Activated CD8-positive, alpha-beta memory T cell treated with anti-CD3 and anti-CD28 coated beads, Interleukin-2, amount 50 U/mL, for 1 hour (primary cell): ENCODE measurements around the gene CCDC183.
"Not testable (repeated sequence)": the region's sequence is repeated elsewhere in the genome, so short reads cannot be mapped to it uniquely, and the experiment has no call there.

Experiments
- DNase-seq: peaks from one replicate; pipeline ENCODE4 v3.0.0-alpha.2; 2020; ENCODE audit errors: extremely low read depth

Gene CCDC183

GRCh38 chr9:136824496-136825225, 28.5 kb downstream of the CCDC183 start:
- no peak for DNase-seq

GRCh38 chr9:136825295-136826187, 29.4 kb downstream of the CCDC183 start:
- DNase-seq, result no peak

GRCh38 chr9:136826188-136826541, 30.0 kb downstream of the CCDC183 start:
- DNase-seq, result no peak

- no peak for DNase-seq
These were observed 30.8 kb downstream of the CCDC183 start for GRCh38 chr9:136826703-136827582.

- DNase-seq, result no peak
These were observed 31.8 kb downstream of the CCDC183 start for GRCh38 chr9:136827794-136828473.

GRCh38 chr9:136828474-136829140, 32.5 kb downstream of the CCDC183 start:
- no peak for DNase-seq

- DNase-seq, result no peak
These were observed 33.3 kb downstream of the CCDC183 start for GRCh38 chr9:136829412-136829811.

- DNase-seq, result no peak
These were observed 34.1 kb downstream of the CCDC183 start for GRCh38 chr9:136829981-136830885.

GRCh38 chr9:136831002-136831719, 35.0 kb downstream of the CCDC183 start:
- no peak for DNase-seq

GRCh38 chr9:136831720-136832104, 35.6 kb downstream of the CCDC183 start:
- no peak for DNase-seq

GRCh38 chr9:136832581-136832980, 36.4 kb downstream of the CCDC183 start:
- no peak for DNase-seq

GRCh38 chr9:136833381-136834048, 37.4 kb downstream of the CCDC183 start:
- DNase-seq, result not testable (repeated sequence)

- DNase-seq, result no peak
These were observed 39.2 kb downstream of the CCDC183 start for GRCh38 chr9:136835162-136835931.

GRCh38 chr9:136835932-136836904, 40.1 kb downstream of the CCDC183 start:
- no peak for DNase-seq

- no peak for DNase-seq
These were observed 41.2 kb downstream of the CCDC183 start for GRCh38 chr9:136837146-136837855.

- not testable (repeated sequence) for DNase-seq
These were observed 41.7 kb downstream of the CCDC183 start for GRCh38 chr9:136837856-136838277.
